Right lobe of liver (tissue), 6 donors: ENCODE data around the gene CEMP1. TPM values are rescaled to one million over a fixed set of nuclear protein-coding genes. Genes with fewer than 3 reads are reported as not detected.

Source experiments
- ATAC-seq, 4 donors: fragments of 200-7000 bp; cut with Tn5 transposase; one replicate each; pipeline ENCODE4 v1.9.1; 2020; ENCODE audit warnings: mild to moderate bottlenecking in 4 of 4, moderate library complexity in 4 of 4
- DNase-seq, 3 donors: peaks; one replicate each; pipeline ENCODE4 v3.0.0-alpha.2; 2020
- H3K27ac ChIP-seq, 3 donors: fragments of 200-600 bp; one replicate each; pipeline ENCODE4 v1.8.0; 2022
- H3K27me3 ChIP-seq, 2 donors: fragments of 200-600 bp; one replicate each; pipeline ENCODE4 v1.8.0; 2022
- H3K36me3 ChIP-seq, 4 donors: fragments of 200-600 bp; sonication (generic) in 1 of 4; one replicate each; pipeline versions ENCODE4 v1.5.1 to v1.8.0; 2017 to 2022; ENCODE audit warnings: control low read depth in 1 of 4
- H3K4me1 ChIP-seq, 4 donors: fragments of 200-600 bp; sonication (generic) in 1 of 4; one replicate each; pipeline versions ENCODE4 v1.5.1 to v1.8.0; 2017 to 2022; ENCODE audit warnings: control low read depth in 1 of 4
- H3K4me3 ChIP-seq, 3 donors: fragments of 200-600 bp; one replicate each; pipeline ENCODE4 v1.8.0; 2022
- H3K9me3 ChIP-seq, 4 donors: fragments of 200-600 bp; sonication (generic) in 1 of 4; one replicate each; pipeline versions ENCODE4 v1.5.1 to v1.8.0; 2017 to 2022; ENCODE audit warnings: control low read depth in 1 of 4
- CTCF ChIP-seq, 4 donors: fragments of 200-600 bp in 3 of 4; fragments of 450-650 bp in 1 of 4; IDR thresholded peaks; one replicate each; pipeline versions ENCODE4 v1.5.1 to v1.8.0; 2016 to 2022; ENCODE audit warnings: antibody characterized with exemption in 4 of 4, mild to moderate bottlenecking in 2 of 4
- POLR2A ChIP-seq: fragments of 450-650 bp; IDR thresholded peaks from one replicate; pipeline ENCODE4 v1.6.1; 2017; ENCODE audit warnings: antibody characterized with exemption, mild to moderate bottlenecking
- WGBS: methylation state at CpG from one replicate; pipeline ENCODE4 v1.1.6; 2018; ENCODE audit warnings: low coverage, low lambda C conversion rate; ENCODE audit not compliant: insufficient coverage; ENCODE audit errors: missing lambda C conversion rate; 5-methylcytosine and 5-hydroxymethylcytosine counted together
- intact Hi-C, 2 donors: fragments of 100-400 bp; cut with DNase I; formaldehyde crosslinking; loops; one replicate each; pipeline versions ENCODE4 v1.11.2 to v1.14.1; 2022
- total RNA-seq, 6 experiments: library from RNA; depleted of rRNA in 2 of 6; stranded (reverse); fragments of >200 nt in 2 of 6; fragmentation: NEBNext Ultra II Directional in 3 of 6; extraction: Animal tissue kit (Norgen Biotek cat#: 25700) in 3 of 6; gene quantifications; one replicate each; pipeline versions ENCODE4 v1.1.0 to v1.2.4, GENCODE V29; 2016 to 2023
- donor health status: DM: no; HTN: yes; CAD: no.
- donor health status: DM: no; HTN: no; CAD: no.
- donor health status: DM: no; HTN: no; CAD: no.
- donor health status: DM: no; HTN: yes; CAD: no.
- donor health status: DM: no; HTN: yes; CAD: no.

The CEMP1 gene
- total RNA-seq, 6 experiments from 2014 or later, result 0.22 to 0.29 TPM; not detected in 4

DNA sequence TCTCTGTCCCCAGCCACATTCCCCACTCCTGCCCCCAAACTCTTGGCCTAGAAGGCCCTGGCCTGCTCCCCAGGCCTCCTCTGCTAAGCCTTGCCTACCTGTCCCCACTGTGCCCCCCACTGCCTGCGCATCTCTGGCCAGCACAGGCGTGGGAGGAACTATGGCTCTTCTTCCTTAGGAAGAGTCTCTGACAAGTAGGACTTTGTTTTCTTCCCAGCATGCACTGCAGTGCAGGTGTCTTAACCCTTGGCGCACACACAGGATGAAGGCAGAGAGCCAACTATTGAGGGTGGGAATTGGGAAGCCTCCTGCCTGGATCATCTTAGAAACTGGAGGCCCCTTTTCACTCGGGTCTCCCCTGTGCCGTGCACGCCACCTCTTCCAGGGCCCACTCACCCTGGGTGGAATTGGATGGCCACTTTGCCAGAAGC lies 7.4 kb downstream of the CEMP1 start:
- Histone ChIP-seq H3K36me3 (peaks cover 0 to 20% (median 4%) of the 10 kb centered on the region in 4 donors), H3K4me3 (peak overlapping the region in 1 of 3 donors; percentile 29), H3K9me3 (no peaks in the 10 kb centered on the region), H3K27me3 (no peaks in the 10 kb centered on the region), H3K4me1 (peaks cover 0 to 53% (median 26%) of the 10 kb centered on the region in 4 donors), H3K27ac (peak overlapping the region in 2 of 3 donors; percentile 42 to 85)
- intact Hi-C loops, result no loop called here
- TF ChIP-seq POLR2A (no peak), CTCF (IDR thresholded peaks at IDR 0.05) (no peak)
- ATAC-seq (peak in 3 of 4 donors; percentile 3 to 45 (median 7)), DNase-seq (peak in 2 of 3 donors; percentile 54 to 58)
- WGBS, result 15% methylated on average over 3 of the region's 6 CpGs

GRCh38 chr16:2520784-2521531 lies 10.2 kb downstream of the CEMP1 start:
- Histone ChIP-seq H3K4me3 (peak overlapping the region; percentile 49 to 73 (median 59)), H3K27me3 (no peaks in the 10 kb centered on the region), H3K9me3 (no peaks in the 10 kb centered on the region), H3K36me3 (peaks cover 0 to 8% (median 0%) of the 10 kb centered on the region in 4 donors), H3K4me1 (peaks cover 0 to 70% (median 37%) of the 10 kb centered on the region in 4 donors), H3K27ac (peak overlapping the region; percentile 40 to 83 (median 80))
- ATAC-seq (peak in 1 of 4 donors; percentile 6), DNase-seq (peak; percentile 48 to 69 (median 55))
- 24% methylated on average over 13 of the region's 41 CpGs for WGBS
- intact Hi-C loops, result no loop called here
- TF ChIP-seq POLR2A, result no peak
- TF ChIP-seq CTCF (IDR thresholded peaks at IDR 0.05), result no peak

- 2% methylated on average over 9 of the region's 83 CpGs for WGBS
- peak within 1 kb of the TSS; percentile 56 to 83 (median 80) for H3K27ac ChIP-seq
- H3K9me3 ChIP-seq, result no peaks in the 10 kb centered on the region
- H3K4me1 ChIP-seq, result peaks cover 0 to 73% (median 41%) of the 10 kb centered on the region in 4 donors
- H3K27me3 ChIP-seq, result no peaks in the 10 kb centered on the region
- TF ChIP-seq CTCF (IDR thresholded peaks at IDR 0.05) (no peak), POLR2A (peak; percentile 32)
- intact Hi-C loops, result no loop called here
- peak; percentile 62 to 68 (median 64) for ATAC-seq
- H3K36me3 ChIP-seq, result peaks cover 0 to 8% (median 0%) of the 10 kb centered on the region in 4 donors
- peak; percentile 91 to 92 (median 92) for DNase-seq
- H3K4me3 ChIP-seq, result peak within 1 kb of the TSS; percentile 49 to 73 (median 59)
Measured at GRCh38 chr16:2520097-2520783, 11.0 kb downstream of the CEMP1 start, which contains the start of gene AMDHD2. TSS of gene AMDHD2 (plus strand) at chr16:2520371. CDS start at chr16:2520459, 88 bp downstream.

GRCh38 chr16:2519711-2520080 lies 11.5 kb downstream of the CEMP1 start:
- no peak for TF ChIP-seq POLR2A
- no peak for TF ChIP-seq CTCF (IDR thresholded peaks at IDR 0.05)
- intact Hi-C loops, result no loop called here
- H3K9me3 ChIP-seq, result no peaks in the 10 kb centered on the region
- H3K4me1 ChIP-seq, result peaks cover 0 to 73% (median 40%) of the 10 kb centered on the region in 4 donors
- no peaks in the 10 kb centered on the region for H3K27me3 ChIP-seq
- DNase-seq, result peak in 1 of 3 donors; percentile 68
- ATAC-seq, result no peak
- H3K4me3 ChIP-seq, result peak overlapping the region; percentile 49 to 73 (median 59)
- peak overlapping the region; percentile 54 to 80 (median 56) for H3K27ac ChIP-seq
- 51% methylated on average over 20 of the region's 22 CpGs for WGBS
- H3K36me3 ChIP-seq, result peaks cover 0 to 8% (median 0%) of the 10 kb centered on the region in 4 donors
